Measurements from ENCODE around the gene UBE2E2. TPM values are rescaled to one million over a fixed set of nuclear protein-coding genes. Genes with fewer than 3 reads are reported as not detected.

Gene UBE2E2
- total and polyA plus RNA-seq, 2 experiments from 2014 or later = 29.0 to 75.4 TPM

- no peaks in the 10 kb centered on the region for H3K4me1 ChIP-seq (ENCODE audit: insufficient read depth)
- no peak overlapping the region for H2AFZ ChIP-seq
- no peak overlapping the region for H3K4me2 ChIP-seq (ENCODE audit: unreplicated experiment)
- no peak for TF ChIP-seq EZH2 (IDR thresholded peaks at IDR 0.05; ENCODE audit: insufficient read depth, poor library complexity, severe bottlenecking)
- no peak for TF ChIP-seq EZH2phosphoT487 (IDR thresholded peaks at IDR 0.05; ENCODE audit: insufficient read depth, low read depth)
- no peaks in the 10 kb centered on the region for H3K27me3 ChIP-seq (replicated peaks; ENCODE audit: insufficient read depth)
- in situ Hi-C loops (cut with MboI) = no loop called here
- no peaks in the 10 kb centered on the region for H3K9me3 ChIP-seq (ENCODE audit: low read depth)
- no peaks in the 10 kb centered on the region for H4K20me1 ChIP-seq (ENCODE audit: insufficient read depth)
- no peaks in the 10 kb centered on the region for H3K79me2 ChIP-seq (ENCODE audit: insufficient read depth)
- no peak for DNase-seq
- no peak overlapping the region for H3K27ac ChIP-seq
- H3K9ac ChIP-seq = no peak overlapping the region
- no peak overlapping the region for H3K4me3 ChIP-seq
- no peaks in the 10 kb centered on the region for H3F3A ChIP-seq (ENCODE audit: insufficient read depth)
- no peaks in the 10 kb centered on the region for H3K9me2 ChIP-seq (ENCODE audit: insufficient read depth)
- no peaks in the 10 kb centered on the region for H3K36me3 ChIP-seq (ENCODE audit: low read depth)
These were observed 156.0 kb downstream of the UBE2E2 start for GRCh38 chr3:23359116-23359515.

DNA sequence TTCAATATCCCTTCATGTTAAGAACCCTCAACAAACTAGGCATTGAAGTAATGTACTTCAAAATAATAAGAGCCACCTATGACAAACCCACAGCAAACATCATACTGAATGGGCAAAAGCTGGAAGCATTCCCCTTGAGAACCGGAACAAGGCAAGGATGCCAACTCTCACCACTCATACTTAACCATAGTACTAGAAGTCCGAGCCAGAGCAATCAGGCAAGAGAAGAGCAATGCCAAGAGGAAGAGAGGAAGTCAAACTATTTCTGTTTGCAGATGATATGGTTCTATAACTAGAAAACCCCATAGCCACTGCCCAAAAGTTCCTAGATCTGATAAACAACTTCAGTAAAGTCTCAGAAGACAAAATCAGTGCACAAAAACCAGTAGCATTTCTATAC is 161.9 kb downstream of the UBE2E2 start:
- whole genome bisulfite sequencing, 2 experiments (ENCODE audit: low coverage in 1 of 2, low lambda C conversion rate in 2 of 2, missing lambda C conversion rate in 2 of 2) = 97 to 98% methylated on average over 2 of the region's 2 CpGs
- Histone ChIP-seq H3K4me3 (no peak overlapping the region), H3K4me2 (ENCODE audit: unreplicated experiment) (no peak overlapping the region), H3K9me2 (ENCODE audit: insufficient read depth) (no peaks in the 10 kb centered on the region), H3K27ac (no peak overlapping the region), H2AFZ (no peak overlapping the region), H4K20me1 (ENCODE audit: insufficient read depth) (no peaks in the 10 kb centered on the region), H3K9me3 (ENCODE audit: low read depth) (no peaks in the 10 kb centered on the region), H3K79me2 (ENCODE audit: insufficient read depth) (0 out of 2 replicates have a peak, but pooled peaks cover 6% of the 10 kb centered on the region), H3K4me1 (ENCODE audit: insufficient read depth) (no peaks in the 10 kb centered on the region), H3F3A (ENCODE audit: insufficient read depth) (no peaks in the 10 kb centered on the region), H3K9ac (no peak overlapping the region), H3K36me3 (ENCODE audit: low read depth) (no peaks in the 10 kb centered on the region), H3K27me3 (replicated peaks; ENCODE audit: insufficient read depth) (no peaks in the 10 kb centered on the region)
- in situ Hi-C loops (cut with MboI) = no loop called here
- DNase-seq = no peak
- TF ChIP-seq EZH2phosphoT487 (IDR thresholded peaks at IDR 0.05; ENCODE audit: insufficient read depth, low read depth) = no peak
- TF ChIP-seq EZH2 (IDR thresholded peaks at IDR 0.05; ENCODE audit: insufficient read depth, poor library complexity, severe bottlenecking) = no peak

DNA sequence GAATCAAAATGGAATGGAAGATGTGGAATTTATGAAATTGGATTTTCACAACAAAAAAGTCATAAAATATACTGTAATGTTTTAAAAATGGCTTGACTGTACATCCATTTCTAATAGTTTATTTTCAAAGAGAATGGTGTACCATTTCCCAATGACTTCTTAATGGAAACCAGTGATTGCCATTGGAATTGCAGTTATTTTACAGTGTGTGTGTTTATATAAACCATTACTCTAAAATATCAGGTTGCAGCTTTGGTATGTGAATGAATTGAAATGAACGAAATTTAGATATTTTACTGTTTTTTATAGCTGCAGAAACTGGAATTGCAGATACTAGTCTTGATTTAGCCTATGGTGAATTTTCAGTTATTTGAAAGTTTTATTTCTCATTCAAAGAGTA is 165.6 kb downstream of the UBE2E2 start:
- H3K9me2 ChIP-seq (ENCODE audit: insufficient read depth) = no peaks in the 10 kb centered on the region
- H3F3A ChIP-seq (ENCODE audit: insufficient read depth) = no peaks in the 10 kb centered on the region
- H2AFZ ChIP-seq = no peak overlapping the region
- no peak overlapping the region for H3K27ac ChIP-seq
- no peak for DNase-seq
- in situ Hi-C loops (cut with MboI) = no loop called here
- no peaks in the 10 kb centered on the region for H3K36me3 ChIP-seq (ENCODE audit: low read depth)
- WGBS, 2 experiments (ENCODE audit: low coverage in 1 of 2, low lambda C conversion rate in 2 of 2, missing lambda C conversion rate in 2 of 2) = 50 to 59% methylated on average over 1 of the region's 1 CpG
- no peaks in the 10 kb centered on the region for H3K4me1 ChIP-seq (ENCODE audit: insufficient read depth)
- no peak overlapping the region for H3K4me3 ChIP-seq
- no peaks in the 10 kb centered on the region for H3K27me3 ChIP-seq (replicated peaks; ENCODE audit: insufficient read depth)
- H3K9me3 ChIP-seq (ENCODE audit: low read depth) = no peaks in the 10 kb centered on the region
- peaks cover 6% of the 10 kb centered on the region; the same call in 1 of the 2 replicates for H3K79me2 ChIP-seq (ENCODE audit: insufficient read depth)
- no peak overlapping the region for H3K9ac ChIP-seq
- no peaks in the 10 kb centered on the region for H4K20me1 ChIP-seq (ENCODE audit: insufficient read depth)
- no peak overlapping the region for H3K4me2 ChIP-seq (ENCODE audit: unreplicated experiment)
- TF ChIP-seq EZH2phosphoT487 (IDR thresholded peaks at IDR 0.05; ENCODE audit: insufficient read depth, low read depth) = no peak
- no peak for TF ChIP-seq EZH2 (IDR thresholded peaks at IDR 0.05; ENCODE audit: insufficient read depth, poor library complexity, severe bottlenecking)

DNA sequence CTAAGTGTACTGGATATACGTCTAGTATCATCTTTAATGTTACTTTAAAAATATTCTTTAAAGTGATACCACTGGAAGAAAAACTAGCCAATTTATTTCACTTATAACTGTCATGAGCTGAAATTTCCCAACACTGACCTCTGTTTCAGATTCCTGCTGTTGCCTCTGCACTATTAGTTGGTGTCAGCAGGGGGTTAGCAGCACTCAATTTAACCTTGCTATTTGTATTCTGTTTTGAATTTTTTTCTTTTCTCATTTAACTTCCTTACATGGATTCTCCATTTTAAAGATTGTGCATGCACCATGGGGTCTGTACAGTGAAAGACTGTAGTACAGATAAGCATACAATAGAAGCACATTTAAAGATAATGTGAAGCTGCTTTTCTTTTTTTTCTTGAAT is 169.2 kb downstream of the UBE2E2 start:
- H3K36me3 ChIP-seq (ENCODE audit: low read depth) = no peaks in the 10 kb centered on the region
- H3K9me3 ChIP-seq (ENCODE audit: low read depth) = no peaks in the 10 kb centered on the region
- no peaks in the 10 kb centered on the region for H4K20me1 ChIP-seq (ENCODE audit: insufficient read depth)
- no peak overlapping the region for H3K9ac ChIP-seq
- H3K27me3 ChIP-seq (replicated peaks; ENCODE audit: insufficient read depth) = no peaks in the 10 kb centered on the region
- no peak overlapping the region for H3K4me3 ChIP-seq
- H3K4me2 ChIP-seq (ENCODE audit: unreplicated experiment) = no peak overlapping the region
- no peak for DNase-seq
- peaks cover 6% of the 10 kb centered on the region; the same call in 1 of the 2 replicates for H3K79me2 ChIP-seq (ENCODE audit: insufficient read depth)
- H2AFZ ChIP-seq = no peak overlapping the region
- no peaks in the 10 kb centered on the region for H3F3A ChIP-seq (ENCODE audit: insufficient read depth)
- H3K4me1 ChIP-seq (ENCODE audit: insufficient read depth) = no peaks in the 10 kb centered on the region
- H3K9me2 ChIP-seq (ENCODE audit: insufficient read depth) = no peaks in the 10 kb centered on the region
- no peak overlapping the region for H3K27ac ChIP-seq
- TF ChIP-seq EZH2 (IDR thresholded peaks at IDR 0.05; ENCODE audit: insufficient read depth, poor library complexity, severe bottlenecking) (no peak), EZH2phosphoT487 (IDR thresholded peaks at IDR 0.05; ENCODE audit: insufficient read depth, low read depth) (no peak)
- in situ Hi-C loops (cut with MboI) = no loop called here
- WGBS, 2 experiments (ENCODE audit: low coverage in 1 of 2, low lambda C conversion rate in 2 of 2, missing lambda C conversion rate in 2 of 2) = 94% methylated on average over 1 of the region's 1 CpG
